HG03095 (cell line): Measurements from ENCODE around the gene ST6GALNAC4.

Source experiments
- ATAC-seq: cut with Tn5 transposase; IDR thresholded peaks from one replicate; pipeline ENCODE4 v1.9.1; 2021; ENCODE audit warnings: moderate library complexity; ENCODE audit not compliant: unreplicated experiment

Gene ST6GALNAC4

DNA sequence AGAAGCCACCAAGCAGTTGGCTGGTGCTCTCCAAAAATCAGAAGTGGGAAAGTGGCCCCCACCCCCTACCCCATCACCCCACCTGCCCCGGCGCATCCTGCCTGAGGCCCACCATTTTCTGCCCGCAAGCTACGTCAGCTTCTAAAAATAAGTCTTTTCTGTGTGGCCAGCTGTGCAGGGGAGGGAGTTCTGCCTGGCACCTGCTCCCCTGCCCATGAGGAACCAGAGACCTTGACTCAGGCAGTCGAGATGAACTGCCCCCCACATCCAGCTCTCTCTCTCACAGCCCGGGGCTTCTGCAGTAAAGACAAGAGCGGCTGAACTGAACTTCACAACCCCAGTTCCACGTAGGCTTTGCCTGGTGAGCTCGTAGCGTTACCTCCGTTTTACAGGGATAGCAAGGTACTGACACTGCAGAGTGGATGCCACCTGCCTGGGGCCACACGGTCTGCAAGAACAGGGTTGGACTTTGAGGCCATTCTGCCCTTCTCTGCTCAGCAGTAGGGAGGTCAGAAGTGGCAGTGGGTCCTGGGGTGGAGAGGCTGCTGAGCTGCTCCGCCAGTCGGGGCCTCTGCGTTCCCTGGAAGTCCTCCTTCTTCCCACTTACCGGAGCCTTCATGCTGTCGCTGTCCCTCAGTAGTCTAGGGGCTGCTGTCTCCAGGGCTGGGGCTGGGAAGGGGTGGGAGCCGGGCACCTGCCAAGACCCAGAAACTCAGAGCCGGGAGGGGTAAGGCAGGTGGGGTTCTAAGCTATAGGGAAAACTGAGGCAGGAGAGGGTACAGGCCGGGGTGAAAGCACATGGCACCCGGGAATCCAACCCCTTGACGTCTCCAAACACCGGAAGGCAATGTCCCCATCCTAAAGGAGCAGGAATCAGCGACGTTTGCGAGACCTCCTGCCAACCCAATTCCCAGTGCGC, 781 bp downstream of the ST6GALNAC4 start:
- no peak for ATAC-seq

- no peak for ATAC-seq
Observed at GRCh38 chr9:127915325-127915752, 1.5 kb downstream of the ST6GALNAC4 start.

DNA sequence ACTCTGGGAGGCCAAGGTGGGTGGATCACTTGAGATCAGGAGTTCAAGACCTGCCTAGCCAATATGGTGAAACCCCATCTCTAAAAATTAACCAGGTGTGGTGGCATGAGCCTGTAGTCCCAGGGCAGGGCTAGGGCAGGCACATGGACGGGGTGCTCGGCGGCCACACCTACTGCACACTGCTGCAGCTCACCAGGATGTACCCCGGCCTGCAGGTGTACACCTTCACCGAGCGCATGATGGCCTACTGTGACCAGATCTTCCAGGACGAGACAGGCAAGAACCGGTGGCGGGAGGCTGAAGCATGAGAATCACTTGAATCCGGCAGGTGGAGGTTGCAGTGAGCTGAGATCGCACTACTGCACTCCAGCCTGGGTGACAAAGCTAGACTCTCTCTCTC, 3.2 kb downstream of the ST6GALNAC4 start:
- no peak for ATAC-seq

GRCh38 chr9:127912882-127913281, 4.0 kb downstream of the ST6GALNAC4 start:
- no peak for ATAC-seq

DNA sequence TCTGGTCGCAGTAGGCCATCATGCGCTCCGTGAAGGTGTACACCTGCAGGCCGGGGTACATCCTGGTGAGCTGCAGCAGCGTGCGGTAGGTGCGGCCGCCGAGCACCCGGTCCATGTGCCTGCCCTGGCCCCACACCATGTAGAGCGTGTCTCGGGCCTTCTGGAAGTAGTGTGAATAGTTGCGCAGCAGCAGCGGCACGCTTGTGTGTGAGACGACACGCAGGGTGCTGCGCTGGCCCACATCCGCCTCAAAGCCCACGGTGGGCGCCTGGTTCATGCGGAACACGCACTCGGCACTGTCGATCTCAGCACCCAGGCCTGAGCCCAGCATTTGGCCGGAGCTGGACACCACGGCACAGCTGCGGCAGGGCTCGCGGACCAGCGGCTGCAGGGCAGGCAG, 4.5 kb downstream of the ST6GALNAC4 start:
- no peak for ATAC-seq

GRCh38 chr9:127910613-127911205, 6.1 kb downstream of the ST6GALNAC4 start:
- ATAC-seq: no peak

DNA sequence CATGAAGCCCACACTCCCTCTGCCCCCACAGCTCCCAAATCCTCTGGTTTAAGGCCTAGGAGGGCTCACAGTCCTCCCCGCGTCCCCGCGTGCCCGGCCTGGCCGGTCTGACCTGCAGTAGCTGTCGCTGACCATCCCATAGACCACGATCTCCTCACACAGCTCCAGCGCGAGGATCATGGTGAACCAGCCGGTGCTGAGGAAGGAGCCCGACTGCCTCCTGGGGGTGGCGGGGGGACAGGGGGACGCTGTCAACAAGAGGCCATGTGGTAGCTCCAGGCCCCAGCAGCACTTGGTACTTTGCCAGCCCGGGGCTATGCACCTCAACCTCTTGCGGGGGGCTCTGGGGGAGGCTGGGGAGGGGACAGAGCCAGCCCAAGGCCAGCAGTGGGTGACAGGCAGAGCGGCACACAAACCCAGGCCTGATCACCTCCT, 7.0 kb downstream of the ST6GALNAC4 start:
- no peak for ATAC-seq

DNA sequence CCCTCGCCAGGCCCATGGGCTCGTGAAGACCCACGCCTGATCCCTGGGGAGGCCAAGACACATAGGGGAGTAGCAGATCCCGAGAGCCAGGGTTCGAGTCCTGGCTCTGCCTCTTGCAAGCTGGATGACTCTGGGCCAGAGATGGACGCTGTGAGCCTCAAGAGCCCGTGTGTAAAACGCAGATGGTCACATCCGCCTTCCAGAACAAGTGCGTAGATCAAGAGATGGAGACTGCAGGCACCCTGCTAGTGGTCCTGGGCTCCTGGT, 8.2 kb downstream of the ST6GALNAC4 start:
- ATAC-seq: no peak

- no peak for ATAC-seq
Observed at GRCh38 chr9:127907867-127908659, 8.8 kb downstream of the ST6GALNAC4 start.

DNA sequence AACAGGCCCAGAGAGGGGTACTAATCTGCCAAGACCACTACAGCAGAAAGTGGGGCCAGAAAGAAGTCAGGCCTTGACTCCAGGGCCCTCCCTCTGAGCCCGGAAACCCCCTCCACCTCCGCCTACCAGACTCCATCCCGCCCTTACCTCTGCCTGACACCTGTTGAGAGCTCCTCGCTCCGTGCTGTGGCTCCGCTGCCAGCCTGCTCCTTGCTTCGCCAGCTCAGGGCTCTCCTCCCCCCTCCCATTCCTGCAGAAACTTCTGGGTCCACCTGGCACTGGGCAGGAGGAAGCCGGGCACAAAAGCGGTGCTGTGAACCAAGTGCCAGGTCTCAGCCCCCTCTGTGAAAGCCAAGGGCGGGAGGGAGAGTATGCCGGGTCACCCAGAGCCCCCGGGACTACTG, 11.1 kb downstream of the ST6GALNAC4 start:
- ATAC-seq: no peak

- no peak for ATAC-seq
Observed at GRCh38 chr9:127905004-127905728, 11.7 kb downstream of the ST6GALNAC4 start.

GRCh38 chr9:127904561-127905003, 12.3 kb downstream of the ST6GALNAC4 start:
- no peak for ATAC-seq

- peak; percentile 19 for ATAC-seq
Observed at GRCh38 chr9:127903557-127904475, 13.0 kb downstream of the ST6GALNAC4 start.

DNA sequence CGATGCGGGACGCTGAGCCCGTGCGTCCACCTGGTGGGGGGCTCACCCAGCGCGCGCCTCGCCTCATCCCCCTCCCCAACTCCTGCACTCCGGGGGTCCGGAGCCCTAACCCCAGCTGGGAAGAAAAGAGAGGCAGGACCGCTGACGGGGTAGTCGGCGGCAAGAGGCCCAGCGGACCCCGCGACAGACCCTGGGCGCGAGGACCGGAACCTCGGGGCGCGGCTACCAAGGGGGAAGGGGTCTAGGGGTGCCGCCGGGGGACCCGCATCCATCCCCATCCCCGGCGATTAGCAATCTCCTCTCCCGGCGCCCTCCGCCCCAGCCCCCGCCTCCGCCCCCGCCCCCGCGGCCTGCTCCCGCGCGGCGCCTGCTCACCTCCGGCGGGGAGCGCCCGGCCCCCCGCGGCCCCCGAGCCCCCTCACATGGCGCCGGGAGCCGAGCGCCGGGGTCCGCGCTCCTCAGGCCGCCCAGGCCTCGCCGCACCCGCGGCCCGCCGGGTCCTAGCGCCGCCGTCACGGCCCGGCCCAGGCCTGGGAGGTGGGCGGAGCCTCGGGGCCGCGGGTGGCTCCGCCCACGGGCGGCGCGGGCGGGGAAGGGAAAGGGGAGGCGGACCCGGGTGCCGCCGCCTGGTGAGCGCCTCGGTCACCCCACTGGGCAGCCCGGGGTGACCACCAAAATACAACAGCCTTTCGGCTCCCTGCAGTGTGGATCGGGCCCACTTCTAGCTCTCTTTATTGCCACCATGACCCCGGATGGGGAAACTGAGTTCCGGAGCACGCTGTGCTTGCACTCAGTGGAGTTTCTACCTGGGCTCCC, 17.5 kb downstream of the ST6GALNAC4 start, which contains the start of gene ST6GALNAC6:
Gene ST6GALNAC6 (minus strand): TSS at position 476 of the 816 bp plus-strand sequence. CDS start 1,622 bp downstream, outside the sequence.
- peak; percentile 50 for ATAC-seq

DNA sequence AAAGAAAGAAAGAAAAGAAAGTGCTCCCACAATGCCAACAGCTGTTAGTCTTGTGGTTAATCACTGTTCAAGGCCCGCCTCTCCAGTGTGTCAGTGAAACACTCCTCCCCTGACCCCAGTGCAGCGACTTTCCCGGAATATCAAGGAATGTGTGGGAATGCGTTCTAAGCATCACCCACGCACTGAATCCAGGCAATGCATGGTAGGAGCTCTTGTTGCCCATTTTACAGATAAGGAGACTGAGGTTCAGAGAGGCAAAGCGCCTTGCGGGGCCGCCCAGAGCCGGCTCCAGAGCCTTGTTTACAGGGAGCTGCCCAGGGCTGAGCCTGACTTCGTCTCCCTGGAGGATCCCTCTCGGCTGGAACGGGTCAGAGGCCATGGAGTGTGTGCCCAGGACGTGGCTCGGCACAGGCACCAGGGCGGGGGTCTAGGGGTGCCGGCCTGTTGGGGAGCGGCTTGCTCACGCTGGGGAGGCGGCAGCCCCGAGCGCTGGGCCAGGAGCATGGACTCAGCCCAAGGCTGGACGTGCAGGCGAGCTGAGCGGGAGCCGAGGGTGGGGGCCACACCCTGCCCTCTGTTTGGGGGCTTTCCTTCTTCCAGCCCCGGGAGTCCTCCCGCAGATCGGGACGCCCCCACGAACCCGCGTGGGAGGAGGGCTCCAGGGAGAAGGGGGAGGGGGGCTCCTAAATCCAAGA, 18.3 kb downstream of the ST6GALNAC4 start:
- ATAC-seq: no peak

- ATAC-seq: no peak
Observed at GRCh38 chr9:127897193-127897692, 19.6 kb downstream of the ST6GALNAC4 start.

GRCh38 chr9:127896395-127897192, 20.2 kb downstream of the ST6GALNAC4 start:
- no peak for ATAC-seq
